GM21737 (cell line): Measurements from ENCODE around the gene PTCD3.

ENCODE experiments used
- ATAC-seq: cut with Tn5 transposase; IDR thresholded peaks from one replicate; pipeline ENCODE4 v1.9.1; 2021; ENCODE audit warnings: mild to moderate bottlenecking, moderate library complexity; ENCODE audit not compliant: unreplicated experiment

The PTCD3 gene

GRCh38 chr2:86105969-86106945, at the start of gene PTCD3:
TSS of gene PTCD3 (plus strand) at chr2:86106235. CDS start at chr2:86106248, 13 bp downstream.
- peak; percentile 87 for ATAC-seq

GRCh38 chr2:86056590-86057331, 49.3 kb upstream of the PTCD3 start:
- no peak for ATAC-seq

GRCh38 chr2:86062043-86062442, 44.0 kb upstream of the PTCD3 start:
- no peak for ATAC-seq

DNA sequence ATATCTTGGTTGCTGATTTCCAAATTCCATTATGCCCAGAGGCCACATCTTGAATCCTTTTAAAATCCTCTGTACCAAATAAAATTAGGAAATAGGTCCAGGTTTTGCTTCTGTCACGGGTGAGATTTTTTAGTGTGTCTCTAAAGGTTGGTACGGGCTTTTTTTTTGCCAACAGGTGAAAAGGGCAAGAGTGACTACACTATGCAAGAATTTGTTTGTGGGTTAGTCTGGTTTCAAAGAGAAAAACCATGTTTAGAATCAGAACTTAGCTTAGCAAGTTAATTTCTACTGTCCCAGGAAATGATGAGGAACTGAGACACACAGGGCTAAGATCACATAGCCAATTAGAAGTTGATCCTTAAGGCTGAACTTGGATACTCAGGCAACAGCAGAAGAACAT, 42.0 kb upstream of the PTCD3 start:
- no peak for ATAC-seq

DNA sequence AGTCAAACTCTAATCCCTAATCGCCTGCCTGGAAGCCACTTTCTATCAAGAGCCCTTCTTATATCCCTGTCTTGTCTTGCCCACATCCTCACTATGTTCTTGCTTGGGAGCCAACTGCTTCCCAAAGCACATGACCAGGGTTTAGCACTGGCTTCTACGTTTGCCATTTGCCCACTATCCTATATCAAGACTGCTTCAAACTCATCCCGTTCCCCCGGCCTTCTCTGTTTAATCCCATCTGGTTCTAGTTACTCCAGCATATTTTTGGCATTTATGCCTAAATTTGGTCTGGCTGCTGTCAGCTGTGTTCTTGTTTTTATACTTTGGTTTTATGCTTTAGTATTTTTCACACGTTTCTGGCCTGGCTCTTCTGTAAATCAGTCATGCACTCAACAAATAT, 40.5 kb upstream of the PTCD3 start:
- no peak for ATAC-seq

DNA sequence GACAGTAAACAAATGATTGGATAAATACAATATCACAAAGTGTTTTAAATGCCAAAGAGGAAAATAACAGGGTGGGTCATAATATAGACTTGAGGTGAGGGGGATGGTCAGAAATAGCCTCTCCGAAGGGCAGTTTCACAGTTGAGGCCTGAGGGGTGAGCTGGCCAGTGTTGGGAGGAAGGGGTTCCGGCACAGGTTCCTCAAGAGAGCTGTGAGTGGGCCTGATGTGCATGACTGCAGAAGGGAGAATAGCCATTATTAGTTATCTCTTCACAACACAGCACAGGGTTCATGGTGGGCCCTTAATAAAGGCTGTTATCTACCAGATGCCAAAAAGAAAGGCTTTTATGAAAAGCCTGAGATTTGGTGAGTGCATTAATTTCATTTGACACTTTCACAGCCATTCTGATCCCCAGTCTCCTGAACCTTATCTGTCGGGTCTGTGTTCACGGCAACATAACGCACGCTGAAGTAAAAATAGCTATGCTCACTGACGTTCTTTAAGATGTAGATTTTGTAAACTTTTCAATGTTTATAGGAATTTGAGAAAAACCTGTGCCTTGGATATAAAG, 39.9 kb upstream of the PTCD3 start:
- no peak for ATAC-seq

GRCh38 chr2:86066915-86067314, 39.1 kb upstream of the PTCD3 start:
- no peak for ATAC-seq

- no peak for ATAC-seq
These were observed 37.9 kb upstream of the PTCD3 start for GRCh38 chr2:86068136-86068588.

- ATAC-seq, result no peak
These were observed 37.4 kb upstream of the PTCD3 start for GRCh38 chr2:86068648-86069047.

- ATAC-seq, result no peak
These were observed 36.8 kb upstream of the PTCD3 start for GRCh38 chr2:86069091-86069685.

- ATAC-seq, result no peak
These were observed 36.2 kb upstream of the PTCD3 start for GRCh38 chr2:86069783-86070339.

GRCh38 chr2:86070868-86071267, 35.2 kb upstream of the PTCD3 start:
- no peak for ATAC-seq

GRCh38 chr2:86072271-86072858, 33.7 kb upstream of the PTCD3 start:
- peak; percentile 61 for ATAC-seq

- ATAC-seq, result no peak
These were observed 32.8 kb upstream of the PTCD3 start for GRCh38 chr2:86073225-86073624.

DNA sequence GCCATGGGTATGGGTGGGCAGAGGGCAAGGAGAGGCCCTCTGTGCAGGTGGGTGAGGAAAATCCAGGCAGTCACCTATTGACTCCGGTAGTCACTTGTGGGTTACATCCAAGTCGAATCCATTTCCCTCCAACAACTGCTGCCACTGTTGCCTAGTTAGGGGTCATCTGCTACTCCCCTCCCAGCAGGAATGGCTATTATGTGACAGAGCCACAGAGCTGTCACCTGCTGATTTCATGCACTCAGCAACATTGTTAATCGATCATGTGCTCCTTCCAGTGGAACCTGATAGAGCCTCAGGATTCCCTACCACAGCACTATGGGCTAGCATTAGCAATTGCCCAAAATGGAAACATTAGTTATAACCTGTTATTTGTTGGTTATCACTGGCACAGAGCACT, 31.8 kb upstream of the PTCD3 start:
- ATAC-seq, result no peak

- no peak for ATAC-seq
These were observed 31.2 kb upstream of the PTCD3 start for GRCh38 chr2:86074811-86075210.

GRCh38 chr2:86075886-86076285, 30.1 kb upstream of the PTCD3 start:
- ATAC-seq, result no peak

DNA sequence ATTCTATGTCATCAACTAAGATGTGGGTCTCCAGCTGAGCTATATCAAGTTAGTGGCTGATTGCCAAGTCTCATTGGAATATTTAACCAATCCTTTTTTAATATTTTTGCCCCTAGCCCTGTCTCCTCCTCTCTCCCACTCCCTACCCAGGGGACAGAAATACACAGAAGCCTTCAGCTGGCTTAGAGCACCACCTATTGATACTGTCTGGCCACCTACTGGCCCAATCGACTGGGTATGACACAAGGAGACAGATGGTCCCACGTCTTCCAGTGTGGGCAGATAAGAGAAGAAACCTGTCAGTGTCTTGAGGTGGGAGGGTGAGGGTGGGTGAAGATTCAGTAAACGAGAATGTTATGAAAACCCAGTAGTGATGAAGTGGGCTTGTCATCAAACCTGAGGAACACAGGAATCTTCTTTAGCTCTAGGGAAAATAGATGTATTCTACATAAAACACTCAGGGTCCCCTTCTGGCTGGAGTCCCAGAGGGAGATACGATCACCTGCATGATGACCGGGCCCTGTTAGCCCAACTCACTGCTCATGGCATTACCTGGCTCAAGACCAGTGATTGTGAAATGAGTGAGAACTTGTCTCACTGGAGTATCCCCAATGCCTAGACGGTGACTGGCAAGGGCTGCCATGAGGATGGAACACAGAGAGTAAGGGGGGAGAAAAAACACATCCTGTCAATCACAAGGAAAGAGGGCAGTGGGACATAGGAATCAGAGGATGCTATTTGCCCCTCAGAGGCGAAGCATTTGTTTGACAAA, 27.1 kb upstream of the PTCD3 start:
- no peak for ATAC-seq
